ENCODE data around the gene MPPED2.

The MPPED2 gene

GRCh38 chr11:30365793-30366517, 220.2 kb downstream of the MPPED2 start:
- no peaks in the 10 kb centered on the region for H3K9me3 ChIP-seq (ENCODE audit: control insufficient read depth, low read length)
- 93 to 94% methylated on average over 3 of the region's 3 CpGs for WGBS, 2 experiments (ENCODE audit: insufficient coverage in 2 of 2)
- H3K27ac ChIP-seq (ENCODE audit: low read depth, low read length, severe bottlenecking), result no peak overlapping the region
- no peaks in the 10 kb centered on the region for H3K36me3 ChIP-seq (ENCODE audit: control insufficient read depth, insufficient read depth, low read length)
- no peaks in the 10 kb centered on the region for H3K4me1 ChIP-seq (ENCODE audit: control insufficient read depth, insufficient read depth, low read length, poor library complexity, severe bottlenecking)
- no peak overlapping the region for H3K4me3 ChIP-seq (ENCODE audit: extremely low read depth, insufficient read depth, low read length, poor library complexity, severe bottlenecking)

- 80% methylated on average over 4 of the region's 9 CpGs; no CpG with 5 or more reads in 1 of the 2 experiments for WGBS, 2 experiments (ENCODE audit: insufficient coverage in 2 of 2)
- Histone ChIP-seq H3K4me3 (ENCODE audit: extremely low read depth, insufficient read depth, low read length, poor library complexity, severe bottlenecking) (no peak overlapping the region), H3K9me3 (ENCODE audit: control insufficient read depth, low read length) (no peaks in the 10 kb centered on the region), H3K4me1 (ENCODE audit: control insufficient read depth, insufficient read depth, low read length, poor library complexity, severe bottlenecking) (no peaks in the 10 kb centered on the region), H3K27ac (ENCODE audit: low read depth, low read length, severe bottlenecking) (no peak overlapping the region), H3K36me3 (ENCODE audit: control insufficient read depth, insufficient read depth, low read length) (no peaks in the 10 kb centered on the region)
These were observed 221.2 kb downstream of the MPPED2 start for GRCh38 chr11:30364837-30365482.

- no peaks in the 10 kb centered on the region for H3K4me1 ChIP-seq (ENCODE audit: control insufficient read depth, insufficient read depth, low read length, poor library complexity, severe bottlenecking)
- H3K27ac ChIP-seq (ENCODE audit: low read depth, low read length, severe bottlenecking), result no peak overlapping the region
- 58 to 89% methylated on average over 5 to 6 of the region's 7 CpGs for WGBS, 2 experiments (ENCODE audit: insufficient coverage in 2 of 2)
- H3K9me3 ChIP-seq (ENCODE audit: control insufficient read depth, low read length), result no peaks in the 10 kb centered on the region
- no peaks in the 10 kb centered on the region for H3K36me3 ChIP-seq (ENCODE audit: control insufficient read depth, insufficient read depth, low read length)
- no peak overlapping the region for H3K4me3 ChIP-seq (ENCODE audit: extremely low read depth, insufficient read depth, low read length, poor library complexity, severe bottlenecking)
These were observed 221.9 kb downstream of the MPPED2 start for GRCh38 chr11:30364139-30364836.

- Histone ChIP-seq H3K4me3 (ENCODE audit: extremely low read depth, insufficient read depth, low read length, poor library complexity, severe bottlenecking) (no peak overlapping the region), H3K27ac (ENCODE audit: low read depth, low read length, severe bottlenecking) (no peak overlapping the region), H3K9me3 (ENCODE audit: control insufficient read depth, low read length) (no peaks in the 10 kb centered on the region), H3K36me3 (ENCODE audit: control insufficient read depth, insufficient read depth, low read length) (no peaks in the 10 kb centered on the region), H3K4me1 (ENCODE audit: control insufficient read depth, insufficient read depth, low read length, poor library complexity, severe bottlenecking) (no peaks in the 10 kb centered on the region)
These were observed 225.4 kb downstream of the MPPED2 start for GRCh38 chr11:30360741-30361140.
